Duodenal mucosa (tissue), 2 donors: ENCODE data around the gene SAMD7.

Source experiments
- H3K27ac ChIP-seq: one replicate; pipeline ENCODE4 v1.7.0; 2013; ENCODE audit warnings: low read depth, low read length
- H3K27me3 ChIP-seq, 2 donors: one replicate each; pipeline ENCODE4 v1.7.0; 2013; ENCODE audit warnings: low read length in 2 of 2, control low read depth in 1 of 2; ENCODE audit not compliant: insufficient read depth in 2 of 2, control insufficient read depth in 1 of 2
- H3K36me3 ChIP-seq, 2 donors: one replicate each; pipeline ENCODE4 v1.7.0; 2013; ENCODE audit warnings: low read length in 2 of 2, control low read depth in 1 of 2; ENCODE audit not compliant: insufficient read depth in 2 of 2, control insufficient read depth in 1 of 2
- H3K4me1 ChIP-seq, 2 donors: one replicate each; pipeline ENCODE4 v1.7.0; 2013; ENCODE audit warnings: low read length in 2 of 2, control low read depth in 1 of 2; ENCODE audit not compliant: insufficient read depth in 2 of 2, control insufficient read depth in 1 of 2
- H3K4me3 ChIP-seq, 2 donors: one replicate each; pipeline ENCODE4 v1.7.0; 2013; ENCODE audit warnings: low read length in 2 of 2, low read depth in 1 of 2
- H3K9ac ChIP-seq, 2 donors: one replicate each; pipeline ENCODE4 v1.7.0; 2013; ENCODE audit warnings: low read length in 2 of 2, low read depth in 1 of 2
- H3K9me3 ChIP-seq, 2 donors: one replicate each; pipeline ENCODE4 v1.7.0; 2013; ENCODE audit warnings: low read length in 2 of 2, control low read depth in 1 of 2; ENCODE audit not compliant: control insufficient read depth in 1 of 2

SAMD7 gene

GRCh38 chr3:169907476-169907875 is 3.9 kb upstream of the SAMD7 start:
- no peak overlapping the region for H3K4me3 ChIP-seq
- H3K9me3 ChIP-seq: no peaks in the 10 kb centered on the region
- H3K27ac ChIP-seq: no peak overlapping the region
- peaks cover 0 to 7% of the 10 kb centered on the region in 2 donors for H3K4me1 ChIP-seq
- no peak overlapping the region for H3K9ac ChIP-seq
- no peaks in the 10 kb centered on the region for H3K27me3 ChIP-seq
- no peaks in the 10 kb centered on the region for H3K36me3 ChIP-seq

- H3K9ac ChIP-seq: no peak overlapping the region
- H3K9me3 ChIP-seq: no peaks in the 10 kb centered on the region
Observed at GRCh38 chr3:169907944-169908343, 3.4 kb upstream of the SAMD7 start.

DNA sequence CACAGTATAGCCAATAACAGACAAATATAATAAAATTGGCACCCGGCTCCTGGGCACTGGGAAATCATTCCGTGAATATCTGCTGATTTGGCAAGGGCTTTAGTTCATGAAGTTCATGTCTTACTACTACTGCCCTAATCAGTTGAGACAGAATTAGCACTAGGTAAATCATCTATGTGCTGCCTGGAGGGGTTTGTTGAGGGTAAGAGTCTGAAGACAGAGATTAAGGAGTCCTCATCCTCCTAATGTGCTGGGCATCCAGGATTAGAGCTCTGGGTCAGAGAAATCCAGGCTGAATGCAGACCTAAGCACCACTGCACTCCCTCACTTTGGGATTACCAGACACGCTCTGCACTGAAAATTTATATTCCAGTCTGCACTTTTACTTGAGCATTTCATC is 2.0 kb downstream of the SAMD7 start:
- no peak overlapping the region for H3K4me3 ChIP-seq

More at GRCh38 chr3:169907944-169908343, 3.4 kb upstream of the SAMD7 start:
- Histone ChIP-seq H3K27ac (no peak overlapping the region), H3K27me3 (no peaks in the 10 kb centered on the region), H3K36me3 (no peaks in the 10 kb centered on the region), H3K4me1 (peaks cover 0 to 7% of the 10 kb centered on the region in 2 donors), H3K4me3 (no peak overlapping the region)

DNA sequence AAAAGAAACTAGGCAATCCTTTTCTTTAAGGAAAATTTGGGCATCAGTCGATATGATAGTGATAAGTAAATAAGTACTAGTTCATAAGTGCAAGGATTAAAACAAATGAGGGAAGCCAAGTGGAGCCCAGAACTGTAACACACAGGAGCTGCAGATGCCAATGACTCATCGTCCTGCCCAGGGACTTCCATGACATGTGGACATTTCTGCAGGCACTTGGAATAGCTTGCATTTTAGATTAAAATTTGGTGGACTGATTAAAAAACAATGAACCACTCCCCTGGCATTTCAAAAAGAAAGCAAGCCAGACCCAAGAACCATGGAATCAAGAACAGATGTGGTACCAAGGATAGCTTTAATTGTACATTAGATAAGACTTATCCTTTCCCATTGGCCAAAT is 2.9 kb downstream of the SAMD7 start:
- Histone ChIP-seq H3K27ac (no peak overlapping the region), H3K4me1 (no peaks in the 10 kb centered on the region), H3K4me3 (no peak overlapping the region), H3K9ac (no peak overlapping the region), H3K9me3 (no peaks in the 10 kb centered on the region), H3K36me3 (no peaks in the 10 kb centered on the region), H3K27me3 (no peaks in the 10 kb centered on the region)

More for the DNA sequence above, 2.0 kb downstream of the SAMD7 start:
- no peak overlapping the region for H3K9ac ChIP-seq
- no peaks in the 10 kb centered on the region for H3K9me3 ChIP-seq
- H3K36me3 ChIP-seq: no peaks in the 10 kb centered on the region
- H3K27ac ChIP-seq: no peak overlapping the region
- no peaks in the 10 kb centered on the region for H3K27me3 ChIP-seq
- H3K4me1 ChIP-seq: no peaks in the 10 kb centered on the region

- Histone ChIP-seq H3K27me3 (no peaks in the 10 kb centered on the region), H3K4me1 (peaks cover 0 to 7% of the 10 kb centered on the region in 2 donors), H3K9ac (no peak overlapping the region), H3K36me3 (no peaks in the 10 kb centered on the region), H3K9me3 (no peaks in the 10 kb centered on the region), H3K27ac (no peak overlapping the region), H3K4me3 (no peak overlapping the region)
Observed at GRCh38 chr3:169923189-169923588, 11.8 kb downstream of the SAMD7 start.

- Histone ChIP-seq H3K36me3 (no peaks in the 10 kb centered on the region), H3K27ac (no peak overlapping the region), H3K9me3 (no peaks in the 10 kb centered on the region), H3K4me3 (no peak overlapping the region), H3K4me1 (peaks cover 0 to 7% of the 10 kb centered on the region in 2 donors), H3K27me3 (no peaks in the 10 kb centered on the region), H3K9ac (no peak overlapping the region)
Observed at GRCh38 chr3:169923831-169924230, 12.5 kb downstream of the SAMD7 start.

GRCh38 chr3:169929830-169930519 is 18.6 kb downstream of the SAMD7 start:
- Histone ChIP-seq H3K9ac (no peak overlapping the region), H3K27me3 (no peaks in the 10 kb centered on the region), H3K27ac (no peak overlapping the region), H3K9me3 (no peaks in the 10 kb centered on the region), H3K36me3 (no peaks in the 10 kb centered on the region), H3K4me1 (no peaks in the 10 kb centered on the region), H3K4me3 (no peak overlapping the region)

- H3K4me3 ChIP-seq: no peak overlapping the region
- H3K27me3 ChIP-seq: no peaks in the 10 kb centered on the region
- H3K9ac ChIP-seq: no peak overlapping the region
- no peaks in the 10 kb centered on the region for H3K36me3 ChIP-seq
- H3K4me1 ChIP-seq: no peaks in the 10 kb centered on the region
- H3K9me3 ChIP-seq: no peaks in the 10 kb centered on the region
- H3K27ac ChIP-seq: no peak overlapping the region
Observed at GRCh38 chr3:169930843-169931242, 19.5 kb downstream of the SAMD7 start.

- Histone ChIP-seq H3K4me3 (no peak overlapping the region), H3K9me3 (no peaks in the 10 kb centered on the region), H3K27me3 (no peaks in the 10 kb centered on the region), H3K36me3 (no peaks in the 10 kb centered on the region), H3K27ac (no peak overlapping the region), H3K9ac (no peak overlapping the region), H3K4me1 (no peaks in the 10 kb centered on the region)
Observed at GRCh38 chr3:169931747-169932520, 20.6 kb downstream of the SAMD7 start.

- H3K27me3 ChIP-seq: no peaks in the 10 kb centered on the region
- H3K9ac ChIP-seq: no peak overlapping the region
- no peaks in the 10 kb centered on the region for H3K9me3 ChIP-seq
- H3K4me1 ChIP-seq: no peaks in the 10 kb centered on the region
- no peak overlapping the region for H3K27ac ChIP-seq
- H3K4me3 ChIP-seq: no peak overlapping the region
- H3K36me3 ChIP-seq: no peaks in the 10 kb centered on the region
Observed at GRCh38 chr3:169939320-169939719, 27.9 kb downstream of the SAMD7 start.
